ENCODE results near the gene CBS.
"Not testable (repeated sequence)": the region's sequence is repeated elsewhere in the genome, so short reads cannot be mapped to it uniquely, and the experiment has no call there.

The CBS gene

GRCh38 chr21:43068065-43068464 lies 7.6 kb downstream of the CBS start:
- not testable (repeated sequence) for DNase-seq (ENCODE audit: low spot score)

GRCh38 chr21:43066690-43067089 lies 8.9 kb downstream of the CBS start:
- DNase-seq (ENCODE audit: low spot score), result not testable (repeated sequence)

- DNase-seq (ENCODE audit: low spot score), result not testable (repeated sequence)
These were observed 9.6 kb downstream of the CBS start for GRCh38 chr21:43065991-43066390.

GRCh38 chr21:43064265-43064917 lies 11.2 kb downstream of the CBS start:
- DNase-seq (ENCODE audit: low spot score), result not testable (repeated sequence)

DNA sequence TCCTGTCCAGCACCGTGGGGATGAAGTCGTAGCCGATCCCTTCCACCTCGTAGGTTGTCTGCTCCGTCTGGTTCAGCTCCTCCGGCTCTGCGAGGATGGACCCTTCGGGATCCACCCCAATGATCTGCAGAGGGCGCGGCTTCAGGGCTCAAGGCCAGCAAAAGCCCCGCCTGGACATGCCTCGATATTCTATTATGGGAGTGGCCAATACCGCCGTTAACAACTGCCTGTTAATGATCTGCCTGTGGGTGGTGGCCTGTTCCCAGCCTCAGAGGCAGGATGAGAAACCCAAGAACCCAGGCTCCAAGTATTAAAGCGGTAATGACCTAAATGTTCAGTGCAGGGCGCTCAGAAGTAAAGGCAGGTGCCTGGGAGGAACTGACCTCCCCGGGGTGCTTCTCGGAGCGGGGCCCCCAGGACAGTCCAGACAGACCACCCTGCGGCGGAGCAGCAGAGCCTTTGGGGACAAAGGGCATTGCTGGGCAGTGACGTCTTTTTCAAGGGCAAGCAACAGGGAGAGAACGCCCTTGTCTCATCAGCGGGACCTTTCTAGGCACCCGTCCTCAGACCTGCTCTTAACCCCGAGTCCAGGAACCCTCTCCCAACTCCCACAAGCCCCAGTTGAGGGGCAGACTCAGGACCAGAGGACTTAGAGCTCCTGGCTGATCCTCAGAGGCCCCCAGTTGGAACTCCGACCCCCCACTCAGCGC lies 12.5 kb downstream of the CBS start:
- DNase-seq (ENCODE audit: low spot score), result not testable (repeated sequence)

DNA sequence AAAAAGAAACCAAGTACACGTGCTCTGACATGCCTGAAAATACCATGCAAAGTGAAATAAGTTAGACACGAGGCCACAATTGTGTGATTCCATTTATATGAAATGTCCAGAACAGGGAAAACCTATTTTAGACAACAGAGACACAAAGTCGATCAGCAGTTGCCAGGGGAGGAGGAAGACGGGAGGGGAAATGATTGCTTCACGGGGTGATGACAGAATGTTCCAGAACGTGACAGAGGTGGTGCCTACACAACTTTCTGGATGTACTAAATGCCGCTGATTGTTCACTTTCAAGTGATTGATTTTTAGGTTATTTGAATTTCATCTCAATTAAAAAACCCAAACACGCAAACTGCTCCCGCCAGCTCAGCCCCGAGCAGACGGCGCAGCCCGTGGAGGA lies 22.5 kb downstream of the CBS start:
- DNase-seq (ENCODE audit: low spot score), result not testable (repeated sequence)

DNA sequence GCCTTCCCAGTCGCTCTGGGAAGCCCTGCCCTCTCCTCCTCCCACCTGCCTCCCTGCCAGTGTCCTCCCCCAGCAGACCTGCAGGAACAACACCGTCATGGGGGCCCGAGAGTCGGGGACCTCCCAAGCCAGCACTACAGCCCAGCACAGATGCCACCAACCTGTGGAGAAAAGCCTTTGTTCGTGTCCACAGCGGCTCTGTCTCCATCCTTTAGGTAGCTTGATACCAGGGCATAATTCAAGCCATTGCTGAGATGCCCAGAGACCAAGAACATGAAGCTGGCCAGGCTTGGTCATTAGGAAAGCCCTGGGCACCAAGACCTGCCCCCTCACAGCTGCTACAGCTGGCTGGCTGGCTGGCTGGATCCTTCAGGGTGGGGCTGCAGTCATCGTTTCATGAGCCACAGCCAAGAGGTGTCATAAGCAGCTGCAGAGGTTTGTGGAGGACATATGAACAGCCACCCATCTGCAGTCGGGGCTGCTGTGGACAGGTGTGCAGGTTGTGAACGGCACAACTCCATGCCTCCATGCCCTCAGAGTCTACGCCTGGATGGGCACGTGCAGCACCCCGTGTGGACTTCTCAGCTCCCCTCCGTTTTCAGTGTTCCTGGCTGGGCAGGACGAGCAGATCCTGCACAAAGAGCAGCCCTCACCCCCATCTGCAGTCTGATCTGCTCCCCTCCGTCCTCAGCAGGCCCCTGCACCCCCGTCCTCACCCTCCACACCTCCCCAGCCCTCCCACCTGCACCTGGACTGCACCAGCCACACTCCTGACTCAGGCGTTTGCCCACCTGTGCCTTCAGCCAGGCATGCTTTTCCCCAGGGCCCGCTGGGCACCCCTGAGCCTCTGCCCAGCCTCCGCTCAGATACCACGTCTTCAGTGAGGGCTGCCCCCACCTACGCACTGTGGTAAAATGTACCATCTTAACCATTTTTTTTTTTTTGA lies 29.5 kb downstream of the CBS start:
- DNase-seq (ENCODE audit: low spot score), result not testable (repeated sequence)

DNA sequence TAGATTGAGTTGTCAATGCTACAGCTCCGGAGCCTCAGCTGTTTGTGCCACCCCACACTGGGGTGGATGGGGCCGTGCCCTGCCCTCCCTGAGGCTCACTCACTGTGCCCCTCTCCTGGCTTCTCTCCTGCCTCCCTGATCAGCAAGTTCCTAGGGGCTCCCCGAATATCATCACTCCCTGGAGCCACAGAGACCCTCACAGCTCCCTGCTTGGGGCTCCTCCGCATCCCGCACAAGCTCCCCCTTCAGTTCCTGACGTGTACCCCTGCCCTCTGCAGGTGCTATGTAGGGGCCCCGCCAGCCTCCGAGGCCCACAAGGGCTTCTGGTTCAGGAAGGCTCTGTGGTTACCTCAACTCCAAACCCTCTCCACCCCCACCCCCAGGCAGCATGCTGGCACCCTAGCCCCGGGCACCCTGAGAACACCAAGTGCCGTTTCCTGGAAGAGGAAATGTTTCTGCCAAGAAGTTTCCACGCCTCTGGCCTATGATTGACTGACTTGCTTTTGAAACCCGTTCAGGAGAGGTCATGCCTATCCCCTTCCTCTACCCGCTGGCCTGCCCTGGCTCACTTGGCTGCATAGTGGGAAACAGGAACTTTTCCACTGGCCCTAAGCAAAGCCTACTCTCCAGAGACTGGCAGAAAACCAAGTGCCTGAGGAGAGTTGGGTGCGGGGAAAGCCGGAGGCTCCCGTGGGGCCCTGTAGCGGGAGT lies 30.3 kb downstream of the CBS start:
- DNase-seq (ENCODE audit: low spot score), result not testable (repeated sequence)

DNA sequence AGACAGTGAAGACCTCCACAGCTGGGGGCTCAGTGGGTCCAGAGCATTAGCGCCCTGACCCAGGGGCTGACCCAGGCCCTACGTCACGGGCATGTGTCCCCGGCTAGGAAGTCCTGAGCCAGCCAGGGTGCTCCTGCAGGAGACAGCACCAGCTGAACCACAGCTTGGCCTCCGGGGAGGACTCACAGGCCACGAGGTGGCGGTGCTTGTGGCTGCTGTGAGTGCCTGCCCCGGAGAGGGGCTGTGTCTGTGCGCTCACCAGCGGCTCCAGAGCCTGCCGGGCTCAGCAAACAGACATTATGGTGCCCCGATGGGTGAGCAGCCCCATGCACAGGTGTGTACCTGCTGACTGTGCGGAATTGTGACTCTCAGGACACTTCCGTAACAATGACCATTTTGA lies 31.1 kb downstream of the CBS start:
- not testable (repeated sequence) for DNase-seq (ENCODE audit: low spot score)

DNA sequence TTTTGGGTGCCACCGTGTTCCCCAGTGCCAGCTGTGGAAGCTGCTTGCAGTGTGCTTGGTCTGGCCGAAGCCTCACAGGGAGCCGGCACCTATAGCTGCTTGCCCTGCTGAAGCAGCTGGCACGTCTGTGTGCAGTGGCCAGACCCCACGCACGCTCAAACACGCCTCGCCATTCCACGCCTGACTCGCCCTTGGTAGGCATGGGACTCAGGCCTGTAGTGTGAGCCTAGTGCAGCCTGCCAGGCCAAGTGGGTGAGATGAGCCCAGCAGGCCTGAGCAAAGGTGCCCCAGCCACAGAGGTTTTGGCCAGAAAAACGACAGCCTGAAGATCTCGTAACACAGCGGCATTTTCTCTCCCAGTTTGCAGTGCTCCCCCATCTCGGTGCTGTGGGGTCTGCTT lies 32.3 kb downstream of the CBS start:
- DNase-seq (ENCODE audit: low spot score), result not testable (repeated sequence)

- not testable (repeated sequence) for DNase-seq (ENCODE audit: low spot score)
These were observed 33.5 kb downstream of the CBS start for GRCh38 chr21:43042169-43042568.

- DNase-seq (ENCODE audit: low spot score), result not testable (repeated sequence)
These were observed 37.0 kb downstream of the CBS start for GRCh38 chr21:43038659-43039044.

DNA sequence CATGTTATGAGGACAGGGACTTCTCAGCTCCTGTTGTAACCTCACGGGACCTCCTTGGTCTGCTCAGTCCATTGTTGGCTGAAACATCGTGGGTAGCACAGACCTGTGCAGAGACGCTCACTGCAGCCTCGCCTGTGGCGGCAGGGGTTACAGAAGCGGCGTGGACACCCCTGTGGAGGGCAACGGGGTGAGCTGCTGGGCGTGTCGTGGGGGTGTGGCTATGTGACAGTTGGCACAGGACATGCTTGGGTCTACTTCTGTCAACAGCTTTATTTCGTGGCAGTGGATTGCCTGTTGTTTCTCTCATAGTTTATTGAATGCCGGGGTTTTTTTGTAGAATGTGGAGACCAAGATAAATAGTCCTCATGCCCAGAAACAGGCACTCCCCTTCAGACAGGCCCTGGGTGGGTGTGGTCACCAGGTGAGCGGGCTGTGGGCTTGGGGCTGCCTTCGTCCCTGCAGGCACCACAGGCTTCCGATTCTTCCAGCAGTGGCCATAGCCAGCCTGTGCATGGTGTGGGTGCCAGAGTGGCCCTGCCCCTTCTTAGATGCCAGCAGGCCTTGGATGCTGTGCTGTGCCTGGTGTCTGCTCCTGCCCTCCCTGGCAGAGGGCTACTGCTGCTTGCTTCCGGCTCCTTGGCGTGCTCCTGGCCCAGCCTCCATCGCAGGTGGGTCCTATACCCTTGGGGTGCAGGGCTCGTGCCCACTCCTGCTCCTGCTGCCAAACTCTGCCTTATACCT lies 37.5 kb downstream of the CBS start:
- not testable (repeated sequence) for DNase-seq (ENCODE audit: low spot score)

GRCh38 chr21:43036889-43037288 lies 38.7 kb downstream of the CBS start:
- not testable (repeated sequence) for DNase-seq (ENCODE audit: low spot score)

DNA sequence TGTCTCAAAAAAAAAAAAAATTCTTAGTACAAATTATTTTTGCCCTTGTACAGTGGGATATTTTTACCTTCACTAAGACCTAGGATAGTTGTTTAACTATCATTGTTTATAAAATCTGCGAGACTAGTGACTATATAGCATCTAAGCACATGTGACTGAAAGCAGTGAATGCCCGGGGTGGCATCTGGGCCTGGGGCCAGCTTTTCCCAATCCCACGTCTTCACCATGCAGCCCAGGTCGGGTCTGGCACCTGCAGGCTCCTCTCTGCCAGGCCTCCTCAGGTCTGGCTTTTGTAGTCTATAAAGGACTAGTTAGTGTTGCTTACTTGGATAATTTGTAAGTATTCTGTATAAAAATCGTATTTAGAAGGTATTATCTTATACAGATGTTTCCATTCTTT lies 40.8 kb downstream of the CBS start:
- DNase-seq (ENCODE audit: low spot score), result no peak

GRCh38 chr21:43034101-43034500 lies 41.5 kb downstream of the CBS start:
- DNase-seq (ENCODE audit: low spot score), result no peak

DNA sequence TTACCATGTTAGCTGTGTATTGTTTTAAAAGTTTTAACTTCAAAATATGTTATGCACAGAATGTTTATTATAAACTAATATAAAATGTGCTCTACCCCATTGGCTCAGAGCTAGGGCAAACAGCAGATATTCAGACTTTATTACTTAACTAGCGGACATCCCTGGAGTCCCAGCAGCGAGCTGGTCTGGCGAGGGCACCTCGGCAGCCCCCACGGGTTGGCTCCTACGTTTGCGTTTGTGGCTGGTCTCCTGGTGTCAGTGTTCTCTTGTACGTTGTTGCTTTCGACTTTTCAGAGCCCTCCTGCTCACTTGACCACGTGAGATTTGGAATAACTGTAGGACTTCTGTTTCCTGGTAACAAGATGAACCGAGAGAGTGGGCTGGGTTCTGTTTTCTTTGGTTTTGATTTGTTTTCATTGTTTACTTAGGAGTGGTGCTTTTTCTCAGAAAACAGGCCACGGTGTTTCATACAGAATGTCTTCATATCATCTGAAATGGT lies 44.5 kb downstream of the CBS start:
- no peak for DNase-seq (ENCODE audit: low spot score)

GRCh38 chr21:43029785-43030184 lies 45.9 kb downstream of the CBS start:
- no peak for DNase-seq (ENCODE audit: low spot score)

DNA sequence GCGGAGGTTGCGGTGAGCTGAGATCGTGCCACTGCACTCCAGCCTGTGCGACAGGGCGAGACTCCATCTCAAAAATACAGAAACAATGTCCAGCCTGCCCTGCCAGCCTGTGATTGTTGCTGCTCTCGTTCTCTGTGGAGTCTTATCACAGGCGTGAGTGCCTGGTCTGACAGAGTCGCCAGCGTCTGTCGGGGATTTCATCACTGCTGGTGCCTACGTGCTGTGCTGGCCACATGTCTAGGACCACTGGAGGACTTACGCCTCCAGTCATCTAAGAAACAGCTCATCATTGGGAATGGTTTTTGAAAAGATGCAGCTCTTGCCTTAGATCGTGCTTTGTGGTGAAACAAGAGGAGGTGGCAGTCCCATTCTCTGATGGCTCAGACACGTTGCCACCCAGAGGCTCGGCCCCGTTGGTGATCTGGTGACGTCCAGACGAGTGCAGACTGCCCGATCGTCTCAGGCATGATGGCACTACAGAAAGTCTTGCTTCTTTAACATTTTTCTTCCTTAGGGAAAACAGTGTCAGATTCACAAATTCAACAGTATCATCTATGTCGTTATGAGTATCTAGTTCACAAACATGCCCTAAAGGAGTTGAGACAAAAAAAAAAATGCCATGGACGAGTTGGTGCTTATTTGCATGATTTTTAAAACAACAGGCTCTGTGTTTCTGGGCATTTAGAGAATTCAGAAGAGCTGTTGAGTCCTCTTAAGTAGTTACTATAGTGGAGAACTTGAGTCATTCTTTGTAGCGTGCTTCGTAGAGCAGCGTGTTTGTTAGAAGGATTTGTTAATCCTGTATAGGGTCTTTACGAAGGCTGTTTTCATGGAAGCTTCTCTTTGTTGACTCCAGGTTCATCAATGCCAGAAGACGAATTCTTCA lies 47.5 kb downstream of the CBS start:
- no peak for DNase-seq (ENCODE audit: low spot score)

DNA sequence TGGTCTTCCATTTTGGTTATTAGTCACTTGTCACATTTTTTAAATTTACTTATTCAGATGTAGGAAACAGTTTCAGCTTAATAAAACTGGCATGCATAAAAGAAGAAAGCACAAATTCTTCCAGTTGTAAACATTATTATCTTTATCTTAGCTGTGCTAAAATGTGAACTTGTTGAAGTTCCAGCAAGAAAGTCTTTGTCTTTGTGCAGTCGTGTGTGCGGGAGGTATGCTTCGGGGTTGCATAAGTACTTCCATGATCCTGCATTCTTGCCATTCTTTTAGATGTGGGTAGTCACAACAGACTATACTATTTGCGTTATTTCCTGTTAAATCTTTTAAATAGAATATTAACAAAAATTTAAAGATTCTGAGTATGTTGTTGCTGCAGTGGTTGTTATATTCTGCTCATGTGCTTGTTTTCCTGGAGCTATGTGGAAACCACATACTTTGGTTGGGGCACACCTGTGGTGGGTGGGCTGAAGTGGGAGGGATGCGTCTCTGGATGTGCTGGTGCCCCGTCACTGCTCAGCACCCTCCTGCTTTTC lies 49.9 kb downstream of the CBS start:
- no peak for DNase-seq (ENCODE audit: low spot score)
